ENCODE results near the gene HS2ST1. TPM values are rescaled to one million over a fixed set of nuclear protein-coding genes. Genes with fewer than 3 reads are reported as not detected.

The HS2ST1 gene
- total RNA-seq, 4 donors from 2014 or later = 6.3 to 11.7 (median 10.3) TPM

- Histone ChIP-seq H3K4me3 (peak overlapping the region; percentile 46), H3K27me3 (no peaks in the 10 kb centered on the region), H3K27ac (no peak overlapping the region), H3K36me3 (no peaks in the 10 kb centered on the region), H3K9me3 (no peaks in the 10 kb centered on the region), H3K4me1 (peaks cover 25% of the 10 kb centered on the region)
- DNase-seq (ENCODE audit: low spot score in 2 of 2) = peak in 1 of 2 donors; percentile 77
- TF ChIP-seq POLR2A (IDR thresholded peaks at IDR 0.05) (no peak), EP300 (IDR thresholded peaks at IDR 0.05) (no peak), POLR2AphosphoS5 (IDR thresholded peaks at IDR 0.05) (no peak)
- TF ChIP-seq, protein P1, sequence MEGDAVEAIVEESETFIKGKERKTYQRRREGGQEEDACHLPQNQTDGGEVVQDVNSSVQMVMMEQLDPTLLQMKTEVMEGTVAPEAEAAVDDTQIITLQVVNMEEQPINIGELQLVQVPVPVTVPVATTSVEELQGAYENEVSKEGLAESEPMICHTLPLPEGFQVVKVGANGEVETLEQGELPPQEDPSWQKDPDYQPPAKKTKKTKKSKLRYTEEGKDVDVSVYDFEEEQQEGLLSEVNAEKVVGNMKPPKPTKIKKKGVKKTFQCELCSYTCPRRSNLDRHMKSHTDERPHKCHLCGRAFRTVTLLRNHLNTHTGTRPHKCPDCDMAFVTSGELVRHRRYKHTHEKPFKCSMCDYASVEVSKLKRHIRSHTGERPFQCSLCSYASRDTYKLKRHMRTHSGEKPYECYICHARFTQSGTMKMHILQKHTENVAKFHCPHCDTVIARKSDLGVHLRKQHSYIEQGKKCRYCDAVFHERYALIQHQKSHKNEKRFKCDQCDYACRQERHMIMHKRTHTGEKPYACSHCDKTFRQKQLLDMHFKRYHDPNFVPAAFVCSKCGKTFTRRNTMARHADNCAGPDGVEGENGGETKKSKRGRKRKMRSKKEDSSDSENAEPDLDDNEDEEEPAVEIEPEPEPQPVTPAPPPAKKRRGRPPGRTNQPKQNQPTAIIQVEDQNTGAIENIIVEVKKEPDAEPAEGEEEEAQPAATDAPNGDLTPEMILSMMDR (IDR thresholded peaks at IDR 0.05) = no peak
- 57% methylated on average over 30 of the region's 47 CpGs for WGBS
Measured at GRCh38 chr1:87132284-87132870, 217.9 kb downstream of the HS2ST1 start.

DNA sequence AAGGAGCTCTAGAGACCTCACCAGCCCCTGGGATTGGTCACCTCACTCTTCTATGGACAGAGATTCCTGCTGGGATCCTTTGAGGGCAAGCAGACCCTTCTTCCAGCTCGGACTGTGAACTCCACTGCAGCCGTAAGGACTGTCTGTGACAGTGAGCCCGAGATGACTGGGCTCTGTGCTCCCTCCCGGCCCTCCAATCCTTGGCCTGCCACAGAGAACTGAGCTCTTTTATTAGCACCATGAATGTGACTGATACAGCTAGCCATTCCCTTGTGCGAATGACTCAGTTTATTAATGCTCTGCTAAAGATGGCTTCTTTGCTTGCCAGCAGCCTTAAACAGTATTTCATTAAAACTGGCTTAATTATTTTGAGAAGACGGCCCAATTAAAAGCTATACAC lies 219.6 kb downstream of the HS2ST1 start:
- Histone ChIP-seq H3K36me3 (no peaks in the 10 kb centered on the region), H3K9me3 (no peaks in the 10 kb centered on the region), H3K4me1 (peaks cover 22% of the 10 kb centered on the region), H3K27me3 (no peaks in the 10 kb centered on the region), H3K27ac (no peak overlapping the region), H3K4me3 (no peak overlapping the region)
- no peak for TF ChIP-seq POLR2AphosphoS5 (IDR thresholded peaks at IDR 0.05)
- no peak for TF ChIP-seq EP300 (IDR thresholded peaks at IDR 0.05)
- 81% methylated on average over 6 of the region's 6 CpGs for WGBS
- no peak for DNase-seq (ENCODE audit: low spot score in 2 of 2)

- H3K4me3 ChIP-seq = no peak overlapping the region
- no peak for DNase-seq (ENCODE audit: low spot score in 2 of 2)
- no peaks in the 10 kb centered on the region for H3K27me3 ChIP-seq
- no peaks in the 10 kb centered on the region for H3K36me3 ChIP-seq
- WGBS = 67% methylated on average over 8 of the region's 9 CpGs
- no peak overlapping the region for H3K27ac ChIP-seq
- no peak for TF ChIP-seq POLR2A (IDR thresholded peaks at IDR 0.05)
- TF ChIP-seq POLR2AphosphoS5 (IDR thresholded peaks at IDR 0.05) = no peak
- no peak for TF ChIP-seq EP300 (IDR thresholded peaks at IDR 0.05)
- TF ChIP-seq, protein P1 (IDR thresholded peaks at IDR 0.05) = no peak
- no peaks in the 10 kb centered on the region for H3K9me3 ChIP-seq
- peaks cover 19% of the 10 kb centered on the region for H3K4me1 ChIP-seq
Measured at GRCh38 chr1:87134625-87135328, 220.3 kb downstream of the HS2ST1 start.

GRCh38 chr1:87135329-87135712 lies 220.9 kb downstream of the HS2ST1 start:
- Histone ChIP-seq H3K9me3 (no peaks in the 10 kb centered on the region), H3K4me3 (no peak overlapping the region), H3K27me3 (no peaks in the 10 kb centered on the region), H3K4me1 (peaks cover 15% of the 10 kb centered on the region), H3K36me3 (no peaks in the 10 kb centered on the region), H3K27ac (no peak overlapping the region)
- TF ChIP-seq POLR2A (IDR thresholded peaks at IDR 0.05) (no peak), POLR2AphosphoS5 (IDR thresholded peaks at IDR 0.05) (no peak), EP300 (IDR thresholded peaks at IDR 0.05) (no peak)
- TF ChIP-seq, protein P1 (IDR thresholded peaks at IDR 0.05) = no peak
- 94% methylated on average over 11 of the region's 11 CpGs for WGBS
- peak in 1 of 2 donors; percentile 28 for DNase-seq (ENCODE audit: low spot score in 2 of 2)

DNA sequence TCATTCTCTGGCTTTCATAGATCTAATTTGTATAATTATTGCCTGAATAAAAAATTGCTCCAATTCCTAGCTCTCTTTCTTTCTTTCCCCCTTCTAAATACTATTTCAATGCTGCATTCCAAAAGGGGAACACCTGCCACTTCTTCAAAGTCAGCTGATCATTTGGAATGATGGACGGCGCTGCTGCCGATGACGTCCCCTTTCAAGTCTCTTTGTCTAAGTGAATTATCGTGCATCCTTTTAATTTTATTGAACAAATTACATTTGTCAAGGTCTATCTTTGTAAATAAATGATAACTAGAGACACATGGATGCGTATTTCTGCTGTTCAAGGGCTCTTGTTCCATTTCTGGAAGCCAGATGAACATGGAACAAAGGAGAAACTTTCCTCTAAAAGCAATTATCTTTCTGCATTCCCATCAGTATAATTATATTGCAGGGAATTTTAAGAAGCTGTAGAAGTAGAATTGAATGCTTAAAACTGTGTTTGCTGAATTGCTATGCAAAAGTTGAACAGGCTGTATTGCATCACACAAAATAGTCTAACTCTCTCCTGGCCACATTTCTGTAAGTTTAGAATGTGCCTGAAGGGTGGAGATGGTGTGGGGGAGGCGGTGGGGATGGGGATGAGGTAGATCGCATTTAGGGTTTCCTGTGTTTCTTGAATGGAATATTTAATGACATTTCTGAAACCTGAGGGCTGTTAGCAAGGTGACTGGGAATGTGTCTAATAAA lies 222.3 kb downstream of the HS2ST1 start:
- Histone ChIP-seq H3K4me3 (no peak overlapping the region), H3K4me1 (peaks cover 9% of the 10 kb centered on the region), H3K27ac (no peak overlapping the region), H3K9me3 (no peaks in the 10 kb centered on the region), H3K27me3 (no peaks in the 10 kb centered on the region), H3K36me3 (no peaks in the 10 kb centered on the region)
- WGBS = 77% methylated on average over 8 of the region's 8 CpGs
- TF ChIP-seq EP300 (IDR thresholded peaks at IDR 0.05) = no peak
- TF ChIP-seq, protein P1 (IDR thresholded peaks at IDR 0.05) = no peak
- no peak for TF ChIP-seq POLR2AphosphoS5 (IDR thresholded peaks at IDR 0.05)
- TF ChIP-seq POLR2A (IDR thresholded peaks at IDR 0.05) = no peak
- DNase-seq (ENCODE audit: low spot score in 2 of 2) = no peak
